Measurements from ENCODE around the gene GREB1. TPM values are rescaled to one million over a fixed set of nuclear protein-coding genes. Genes with fewer than 3 reads are reported as not detected.

Gene GREB1
- polyA plus RNA-seq, 1 donor from 2014 or later = 17.2 TPM

- no peak overlapping the region for H2AFZ ChIP-seq (ENCODE audit: low read depth, low read length)
- no peaks in the 10 kb centered on the region for H4K20me1 ChIP-seq (ENCODE audit: insufficient read depth)
- no peak overlapping the region for H3K9ac ChIP-seq (ENCODE audit: low read length)
- H3K27me3 ChIP-seq (ENCODE audit: insufficient read depth, low read depth, low read length) = no peaks in the 10 kb centered on the region
- H3K9me3 ChIP-seq (ENCODE audit: low read length) = no peaks in the 10 kb centered on the region
- no peaks in the 10 kb centered on the region for H3K9me2 ChIP-seq (ENCODE audit: insufficient read depth, low read length)
- no peaks in the 10 kb centered on the region for H3K36me3 ChIP-seq (ENCODE audit: insufficient read depth, low read length)
- no peaks in the 10 kb centered on the region for H3K79me2 ChIP-seq (replicated peaks; ENCODE audit: insufficient read depth, low read length)
- no peak overlapping the region for H3K27ac ChIP-seq (ENCODE audit: low read length)
- H3K4me3 ChIP-seq (ENCODE audit: low read length) = no peak overlapping the region
- no peak overlapping the region for H3K4me2 ChIP-seq (ENCODE audit: low read length)
- no peaks in the 10 kb centered on the region for H3F3A ChIP-seq (ENCODE audit: insufficient read depth, low read length, poor library complexity, severe bottlenecking)
- TF ChIP-seq, protein P1, sequence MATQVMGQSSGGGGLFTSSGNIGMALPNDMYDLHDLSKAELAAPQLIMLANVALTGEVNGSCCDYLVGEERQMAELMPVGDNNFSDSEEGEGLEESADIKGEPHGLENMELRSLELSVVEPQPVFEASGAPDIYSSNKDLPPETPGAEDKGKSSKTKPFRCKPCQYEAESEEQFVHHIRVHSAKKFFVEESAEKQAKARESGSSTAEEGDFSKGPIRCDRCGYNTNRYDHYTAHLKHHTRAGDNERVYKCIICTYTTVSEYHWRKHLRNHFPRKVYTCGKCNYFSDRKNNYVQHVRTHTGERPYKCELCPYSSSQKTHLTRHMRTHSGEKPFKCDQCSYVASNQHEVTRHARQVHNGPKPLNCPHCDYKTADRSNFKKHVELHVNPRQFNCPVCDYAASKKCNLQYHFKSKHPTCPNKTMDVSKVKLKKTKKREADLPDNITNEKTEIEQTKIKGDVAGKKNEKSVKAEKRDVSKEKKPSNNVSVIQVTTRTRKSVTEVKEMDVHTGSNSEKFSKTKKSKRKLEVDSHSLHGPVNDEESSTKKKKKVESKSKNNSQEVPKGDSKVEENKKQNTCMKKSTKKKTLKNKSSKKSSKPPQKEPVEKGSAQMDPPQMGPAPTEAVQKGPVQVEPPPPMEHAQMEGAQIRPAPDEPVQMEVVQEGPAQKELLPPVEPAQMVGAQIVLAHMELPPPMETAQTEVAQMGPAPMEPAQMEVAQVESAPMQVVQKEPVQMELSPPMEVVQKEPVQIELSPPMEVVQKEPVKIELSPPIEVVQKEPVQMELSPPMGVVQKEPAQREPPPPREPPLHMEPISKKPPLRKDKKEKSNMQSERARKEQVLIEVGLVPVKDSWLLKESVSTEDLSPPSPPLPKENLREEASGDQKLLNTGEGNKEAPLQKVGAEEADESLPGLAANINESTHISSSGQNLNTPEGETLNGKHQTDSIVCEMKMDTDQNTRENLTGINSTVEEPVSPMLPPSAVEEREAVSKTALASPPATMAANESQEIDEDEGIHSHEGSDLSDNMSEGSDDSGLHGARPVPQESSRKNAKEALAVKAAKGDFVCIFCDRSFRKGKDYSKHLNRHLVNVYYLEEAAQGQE (IDR thresholded peaks at IDR 0.05; ENCODE audit: borderline replicate concordance) = no peak
- no peak for TF ChIP-seq RAD21 (conservative IDR thresholded peaks at IDR 0.05)
- no peak for TF ChIP-seq SMC3 (conservative IDR thresholded peaks at IDR 0.05; ENCODE audit: poor library complexity)
- no peak for TF ChIP-seq EZH2 (IDR thresholded peaks at IDR 0.05; ENCODE audit: borderline replicate concordance, insufficient read depth, low read length, poor library complexity, severe bottlenecking)
- TF ChIP-seq, protein P2, sequence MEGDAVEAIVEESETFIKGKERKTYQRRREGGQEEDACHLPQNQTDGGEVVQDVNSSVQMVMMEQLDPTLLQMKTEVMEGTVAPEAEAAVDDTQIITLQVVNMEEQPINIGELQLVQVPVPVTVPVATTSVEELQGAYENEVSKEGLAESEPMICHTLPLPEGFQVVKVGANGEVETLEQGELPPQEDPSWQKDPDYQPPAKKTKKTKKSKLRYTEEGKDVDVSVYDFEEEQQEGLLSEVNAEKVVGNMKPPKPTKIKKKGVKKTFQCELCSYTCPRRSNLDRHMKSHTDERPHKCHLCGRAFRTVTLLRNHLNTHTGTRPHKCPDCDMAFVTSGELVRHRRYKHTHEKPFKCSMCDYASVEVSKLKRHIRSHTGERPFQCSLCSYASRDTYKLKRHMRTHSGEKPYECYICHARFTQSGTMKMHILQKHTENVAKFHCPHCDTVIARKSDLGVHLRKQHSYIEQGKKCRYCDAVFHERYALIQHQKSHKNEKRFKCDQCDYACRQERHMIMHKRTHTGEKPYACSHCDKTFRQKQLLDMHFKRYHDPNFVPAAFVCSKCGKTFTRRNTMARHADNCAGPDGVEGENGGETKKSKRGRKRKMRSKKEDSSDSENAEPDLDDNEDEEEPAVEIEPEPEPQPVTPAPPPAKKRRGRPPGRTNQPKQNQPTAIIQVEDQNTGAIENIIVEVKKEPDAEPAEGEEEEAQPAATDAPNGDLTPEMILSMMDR (IDR thresholded peaks at IDR 0.05; ENCODE audit: poor library complexity, severe bottlenecking) = no peak
- TF ChIP-seq POLR2AphosphoS5 (IDR thresholded peaks at IDR 0.05) = no peak
- TF ChIP-seq EP300 (conservative IDR thresholded peaks at IDR 0.05; ENCODE audit: poor library complexity, severe bottlenecking) = no peak
- no peak for TF ChIP-seq TAF1 (IDR thresholded peaks at IDR 0.05; ENCODE audit: low read depth)
- no peak for TF ChIP-seq MXI1 (conservative IDR thresholded peaks at IDR 0.05; ENCODE audit: poor library complexity, severe bottlenecking)
Observed at GRCh38 chr2:11691076-11691660, 157.3 kb downstream of the GREB1 start.

Small RNAs within 50 kb of the gene (small RNA-seq; reads per million reads assigned to genes)
- 0.03 to 0.10 (median 0.08) reads per million in 3 experiments for gene MIR4429
- 0 to 0.10 (median 0) reads per million in 3 experiments for gene RN7SL674P
- gene RNA5SP84 = 0 reads per million in 3 experiments
- gene RNU2-13P = 0 to 19.7 (median 1.0) reads per million in 3 experiments

Other genes with a start within 250 kb of the GREB1 start
- gene ROCK2, start 189.4 kb upstream of the GREB1 start, polyA plus RNA-seq = 23.1 and 25.7 TPM in 2 replicates
- gene E2F6, start 67.9 kb upstream of the GREB1 start, polyA plus RNA-seq = 29.7 and 39.1 TPM in 2 replicates
- not detected in 2 replicates for gene NTSR2, start 136.2 kb downstream of the GREB1 start, polyA plus RNA-seq
- gene LPIN1, start 212.6 kb downstream of the GREB1 start, polyA plus RNA-seq = 44.3 and 47.5 TPM in 2 replicates

All from neural cell (in vitro differentiated cells).